Fibroblast of the aortic adventitia (primary cell): Measurements from ENCODE around the gene MT1B. TPM values are rescaled to one million over a fixed set of nuclear protein-coding genes. Genes with fewer than 3 reads are reported as not detected.

ENCODE experiments used
- DNase-seq: peaks from one replicate; pipeline ENCODE4 v3.0.0-alpha.2; 2010; ENCODE audit warnings: low read depth
- H3K4me3 ChIP-seq: 2 replicates; pipeline ENCODE4 v1.5.1; 2011; ENCODE audit warnings: low read depth, mild to moderate bottlenecking, control low read depth, low read length, moderate library complexity
- total RNA-seq: library from RNA; depleted of rRNA; stranded (reverse); fragments of >200 nt; gene quantifications from 2 replicates; pipeline ENCODE4 v1.2.3, GENCODE V29; 2012; ENCODE audit warnings: low replicate concordance
- TF ChIP-seq, protein P1 (sequence below): IDR thresholded peaks from 2 replicates; pipeline ENCODE4 v1.5.1; 2011; ENCODE audit warnings: mild to moderate bottlenecking, low read length, control low read depth, inconsistent platforms; ENCODE audit not compliant: insufficient read depth

MT1B gene
- total RNA-seq, 1 donor, result not detected

DNA sequence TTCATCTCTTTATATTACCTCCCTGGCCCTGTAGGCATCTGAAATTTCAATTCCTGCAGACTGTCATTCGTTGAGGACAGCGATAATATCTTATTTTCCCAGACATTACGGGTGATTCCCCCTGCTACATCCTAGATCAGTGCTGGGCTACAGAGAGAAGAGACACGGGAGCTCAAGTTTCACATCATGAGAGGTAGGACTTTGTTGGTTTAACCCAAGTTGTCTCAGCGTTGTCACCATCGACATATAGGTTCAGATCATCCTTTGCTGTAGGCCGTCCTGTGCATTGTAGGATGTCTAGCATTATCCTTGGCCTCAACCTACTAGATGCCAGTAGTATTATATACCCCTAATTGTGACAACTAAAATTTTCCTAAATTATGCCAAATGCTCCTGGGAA, 49.8 kb downstream of the MT1B start:
- TF ChIP-seq, protein P1, sequence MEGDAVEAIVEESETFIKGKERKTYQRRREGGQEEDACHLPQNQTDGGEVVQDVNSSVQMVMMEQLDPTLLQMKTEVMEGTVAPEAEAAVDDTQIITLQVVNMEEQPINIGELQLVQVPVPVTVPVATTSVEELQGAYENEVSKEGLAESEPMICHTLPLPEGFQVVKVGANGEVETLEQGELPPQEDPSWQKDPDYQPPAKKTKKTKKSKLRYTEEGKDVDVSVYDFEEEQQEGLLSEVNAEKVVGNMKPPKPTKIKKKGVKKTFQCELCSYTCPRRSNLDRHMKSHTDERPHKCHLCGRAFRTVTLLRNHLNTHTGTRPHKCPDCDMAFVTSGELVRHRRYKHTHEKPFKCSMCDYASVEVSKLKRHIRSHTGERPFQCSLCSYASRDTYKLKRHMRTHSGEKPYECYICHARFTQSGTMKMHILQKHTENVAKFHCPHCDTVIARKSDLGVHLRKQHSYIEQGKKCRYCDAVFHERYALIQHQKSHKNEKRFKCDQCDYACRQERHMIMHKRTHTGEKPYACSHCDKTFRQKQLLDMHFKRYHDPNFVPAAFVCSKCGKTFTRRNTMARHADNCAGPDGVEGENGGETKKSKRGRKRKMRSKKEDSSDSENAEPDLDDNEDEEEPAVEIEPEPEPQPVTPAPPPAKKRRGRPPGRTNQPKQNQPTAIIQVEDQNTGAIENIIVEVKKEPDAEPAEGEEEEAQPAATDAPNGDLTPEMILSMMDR, result no peak
- H3K4me3 ChIP-seq, result no peak overlapping the region
- no peak for DNase-seq

Other genes with a start within 250 kb of the MT1B start
- 133 and 312 TPM in 2 replicates for gene AMFR, start 226.3 kb upstream of the MT1B start, total RNA-seq
- 51.6 and 116 TPM in 2 replicates for gene NUDT21, start 200.6 kb upstream of the MT1B start, total RNA-seq
- gene OGFOD1, start 200.3 kb upstream of the MT1B start, total RNA-seq, result 50.0 and 95.0 TPM in 2 replicates
- 58.9 and 85.0 TPM in 2 replicates for gene BBS2, start 131.9 kb upstream of the MT1B start, total RNA-seq
- not detected in 2 replicates for gene MT4, start 86.8 kb upstream of the MT1B start, total RNA-seq
- not detected in 2 replicates for gene MT3, start 62.4 kb upstream of the MT1B start, total RNA-seq
- 8.3 and 114 TPM in 2 replicates for gene MT2A, start 43.3 kb upstream of the MT1B start, total RNA-seq
- 54.7 and 103 TPM in 2 replicates for gene MT1E, start 26.1 kb upstream of the MT1B start, total RNA-seq
- 3.4 and 10.3 TPM in 2 replicates for gene MT1M, start 19.2 kb upstream of the MT1B start, total RNA-seq
- gene MT1A, start 13.2 kb upstream of the MT1B start, total RNA-seq, result 0.72 TPM in 1 of 2 replicates, not detected in the other
- 0.18 TPM in 1 of 2 replicates, not detected in the other for gene MT1F, start 6.1 kb downstream of the MT1B start, total RNA-seq
- gene MT1G, start 16.2 kb downstream of the MT1B start, total RNA-seq, result not detected in 2 replicates
- not detected in 2 replicates for gene MT1H, start 17.9 kb downstream of the MT1B start, total RNA-seq
- gene MT1X, start 30.6 kb downstream of the MT1B start, total RNA-seq, result 39.9 and 155 TPM in 2 replicates
- gene NUP93, start 78.2 kb downstream of the MT1B start, total RNA-seq, result 22.9 and 45.5 TPM in 2 replicates
- gene SLC12A3, start 213.3 kb downstream of the MT1B start, total RNA-seq, result not detected in 2 replicates